Activated T-helper 17 cell treated with anti-CD3 and anti-CD28 coated beads, Interleukin-2, amount 50 U/mL, for 72 hours (primary cell): ENCODE results near the gene MOCS1. TPM values are rescaled to one million over a fixed set of nuclear protein-coding genes. Genes with fewer than 3 reads are reported as not detected.

Source experiments
- ATAC-seq: fragments of 150-1000 bp; cut with Tn5 transposase; replicated peaks from 2 replicates; pipeline ENCODE4 v1.10.0; 2021; ENCODE audit warnings: mild to moderate bottlenecking, moderate library complexity
- H3K27ac Mint-ChIP-seq: one replicate; pipeline ENCODE4 v1.8.0; 2022; ENCODE audit warnings: mixed read lengths
- H3K27me3 Mint-ChIP-seq: one replicate; pipeline ENCODE4 v1.8.0; 2022; ENCODE audit warnings: mixed read lengths
- H3K36me3 Mint-ChIP-seq: one replicate; pipeline ENCODE4 v1.8.0; 2022; ENCODE audit warnings: low read depth, mild to moderate bottlenecking, mixed read lengths
- H3K4me1 Mint-ChIP-seq: one replicate; pipeline ENCODE4 v1.8.0; 2022; ENCODE audit warnings: mixed read lengths
- H3K4me3 Mint-ChIP-seq: one replicate; pipeline ENCODE4 v1.8.0; 2022; ENCODE audit warnings: mild to moderate bottlenecking, mixed read lengths
- H3K9me3 Mint-ChIP-seq: one replicate; pipeline ENCODE4 v1.8.0; 2022; ENCODE audit warnings: mixed read lengths
- total RNA-seq, 2 donors: library from RNA; stranded (reverse); gene quantifications; one replicate each; pipeline ENCODE4 v1.2.3, GENCODE V29; 2022

The MOCS1 gene
- total RNA-seq, 2 donors from 2014 or later, result 0.65 to 1.1 TPM

GRCh38 chr6:39958947-39959346 is 24.7 kb upstream of the MOCS1 start:
- Mint-ChIP-seq H3K36me3 (no peaks in the 10 kb centered on the region), H3K27ac (no peak overlapping the region)
- no peak for ATAC-seq

GRCh38 chr6:39956936-39957335 is 22.7 kb upstream of the MOCS1 start:
- no peaks in the 10 kb centered on the region for H3K36me3 Mint-ChIP-seq
- H3K27me3 Mint-ChIP-seq, result peaks cover 8% of the 10 kb centered on the region
- ATAC-seq, result no peak
- H3K4me3 Mint-ChIP-seq, result no peak overlapping the region
- no peak overlapping the region for H3K27ac Mint-ChIP-seq
- H3K9me3 Mint-ChIP-seq, result peaks cover 4% of the 10 kb centered on the region
- H3K4me1 Mint-ChIP-seq, result no peaks in the 10 kb centered on the region

More at GRCh38 chr6:39958947-39959346, 24.7 kb upstream of the MOCS1 start:
- H3K9me3 Mint-ChIP-seq, result peaks cover 4% of the 10 kb centered on the region
- H3K27me3 Mint-ChIP-seq, result peaks cover 19% of the 10 kb centered on the region
- no peaks in the 10 kb centered on the region for H3K4me1 Mint-ChIP-seq
- H3K4me3 Mint-ChIP-seq, result no peak overlapping the region

GRCh38 chr6:39953076-39953618 is 18.9 kb upstream of the MOCS1 start:
- H3K27ac Mint-ChIP-seq, result no peak overlapping the region
- no peaks in the 10 kb centered on the region for H3K9me3 Mint-ChIP-seq
- no peak for ATAC-seq
- peaks cover 4% of the 10 kb centered on the region for H3K27me3 Mint-ChIP-seq
- no peaks in the 10 kb centered on the region for H3K4me1 Mint-ChIP-seq
- no peak overlapping the region for H3K4me3 Mint-ChIP-seq
- H3K36me3 Mint-ChIP-seq, result no peaks in the 10 kb centered on the region

- no peak overlapping the region for H3K4me3 Mint-ChIP-seq
- no peaks in the 10 kb centered on the region for H3K27me3 Mint-ChIP-seq
- H3K36me3 Mint-ChIP-seq, result no peaks in the 10 kb centered on the region
- no peak overlapping the region for H3K27ac Mint-ChIP-seq
- no peak for ATAC-seq
- no peaks in the 10 kb centered on the region for H3K9me3 Mint-ChIP-seq
- no peaks in the 10 kb centered on the region for H3K4me1 Mint-ChIP-seq
Observed at GRCh38 chr6:39952167-39952566, 17.9 kb upstream of the MOCS1 start.

GRCh38 chr6:39951716-39952115 is 17.5 kb upstream of the MOCS1 start:
- no peaks in the 10 kb centered on the region for H3K9me3 Mint-ChIP-seq
- no peak overlapping the region for H3K27ac Mint-ChIP-seq
- ATAC-seq, result no peak
- no peaks in the 10 kb centered on the region for H3K36me3 Mint-ChIP-seq
- H3K4me1 Mint-ChIP-seq, result no peaks in the 10 kb centered on the region
- no peak overlapping the region for H3K4me3 Mint-ChIP-seq
- H3K27me3 Mint-ChIP-seq, result peaks cover 3% of the 10 kb centered on the region

- H3K4me3 Mint-ChIP-seq, result no peak overlapping the region
Observed at GRCh38 chr6:39951191-39951590, 16.9 kb upstream of the MOCS1 start.

GRCh38 chr6:39950125-39950720 is 16.0 kb upstream of the MOCS1 start:
- Mint-ChIP-seq H3K4me3 (no peak overlapping the region), H3K4me1 (no peaks in the 10 kb centered on the region), H3K27me3 (peaks cover 6% of the 10 kb centered on the region), H3K36me3 (no peaks in the 10 kb centered on the region), H3K9me3 (no peaks in the 10 kb centered on the region), H3K27ac (no peak overlapping the region)
- no peak for ATAC-seq

More at GRCh38 chr6:39951191-39951590, 16.9 kb upstream of the MOCS1 start:
- no peaks in the 10 kb centered on the region for H3K36me3 Mint-ChIP-seq
- H3K27ac Mint-ChIP-seq, result no peak overlapping the region
- no peak for ATAC-seq
- peaks cover 6% of the 10 kb centered on the region for H3K27me3 Mint-ChIP-seq
- H3K4me1 Mint-ChIP-seq, result no peaks in the 10 kb centered on the region
- no peaks in the 10 kb centered on the region for H3K9me3 Mint-ChIP-seq

GRCh38 chr6:39948199-39948791 is 14.0 kb upstream of the MOCS1 start:
- no peaks in the 10 kb centered on the region for H3K36me3 Mint-ChIP-seq

GRCh38 chr6:39947611-39948068 is 13.4 kb upstream of the MOCS1 start:
- H3K4me1 Mint-ChIP-seq, result no peaks in the 10 kb centered on the region

More at GRCh38 chr6:39948199-39948791, 14.0 kb upstream of the MOCS1 start:
- Mint-ChIP-seq H3K4me3 (no peak overlapping the region), H3K4me1 (no peaks in the 10 kb centered on the region), H3K9me3 (no peaks in the 10 kb centered on the region), H3K27ac (no peak overlapping the region), H3K27me3 (peaks cover 6% of the 10 kb centered on the region)
- no peak for ATAC-seq

GRCh38 chr6:39945626-39946025 is 11.4 kb upstream of the MOCS1 start:
- no peak overlapping the region for H3K27ac Mint-ChIP-seq
- H3K9me3 Mint-ChIP-seq, result no peaks in the 10 kb centered on the region
- no peak for ATAC-seq
- no peaks in the 10 kb centered on the region for H3K4me1 Mint-ChIP-seq
- peaks cover 6% of the 10 kb centered on the region for H3K27me3 Mint-ChIP-seq
- H3K4me3 Mint-ChIP-seq, result no peak overlapping the region
- H3K36me3 Mint-ChIP-seq, result no peaks in the 10 kb centered on the region

More at GRCh38 chr6:39947611-39948068, 13.4 kb upstream of the MOCS1 start:
- Mint-ChIP-seq H3K9me3 (no peaks in the 10 kb centered on the region), H3K27ac (no peak overlapping the region), H3K27me3 (peaks cover 6% of the 10 kb centered on the region), H3K4me3 (no peak overlapping the region), H3K36me3 (no peaks in the 10 kb centered on the region)
- no peak for ATAC-seq

GRCh38 chr6:39942903-39943580 is 8.8 kb upstream of the MOCS1 start:
- H3K36me3 Mint-ChIP-seq, result no peaks in the 10 kb centered on the region
- H3K4me1 Mint-ChIP-seq, result no peaks in the 10 kb centered on the region
- no peaks in the 10 kb centered on the region for H3K9me3 Mint-ChIP-seq
- H3K4me3 Mint-ChIP-seq, result no peak overlapping the region
- peaks cover 6% of the 10 kb centered on the region for H3K27me3 Mint-ChIP-seq
- no peak for ATAC-seq
- no peak overlapping the region for H3K27ac Mint-ChIP-seq

- H3K9me3 Mint-ChIP-seq, result no peaks in the 10 kb centered on the region
- ATAC-seq, result no peak
- H3K4me3 Mint-ChIP-seq, result no peak overlapping the region
- no peaks in the 10 kb centered on the region for H3K4me1 Mint-ChIP-seq
- H3K36me3 Mint-ChIP-seq, result no peaks in the 10 kb centered on the region
- no peak overlapping the region for H3K27ac Mint-ChIP-seq
- H3K27me3 Mint-ChIP-seq, result peaks cover 11% of the 10 kb centered on the region
Observed at GRCh38 chr6:39941820-39942219, 7.6 kb upstream of the MOCS1 start.

- no peaks in the 10 kb centered on the region for H3K36me3 Mint-ChIP-seq
- H3K4me1 Mint-ChIP-seq, result no peaks in the 10 kb centered on the region
- no peak overlapping the region for H3K4me3 Mint-ChIP-seq
- peaks cover 8% of the 10 kb centered on the region for H3K27me3 Mint-ChIP-seq
- ATAC-seq, result no peak
- no peak overlapping the region for H3K27ac Mint-ChIP-seq
- no peaks in the 10 kb centered on the region for H3K9me3 Mint-ChIP-seq
Observed at GRCh38 chr6:39941138-39941537, 6.9 kb upstream of the MOCS1 start.

- Mint-ChIP-seq H3K27me3 (peaks cover 16% of the 10 kb centered on the region), H3K4me3 (no peak overlapping the region), H3K9me3 (no peaks in the 10 kb centered on the region), H3K36me3 (no peaks in the 10 kb centered on the region), H3K27ac (no peak overlapping the region), H3K4me1 (no peaks in the 10 kb centered on the region)
- no peak for ATAC-seq
Observed at GRCh38 chr6:39938773-39939654, 4.8 kb upstream of the MOCS1 start.
